Glomerular visceral epithelial cell (primary cell): Measurements from ENCODE around the gene TXNL4B.
A peak's percentile ranks its signal among the peaks of the same experiment; 100 is the strongest.
"Not testable (repeated sequence)": the region's sequence is repeated elsewhere in the genome, so short reads cannot be mapped to it uniquely, and the experiment has no call there.

ENCODE experiments used
- DNase-seq: peaks from one replicate; pipeline ENCODE4 v3.0.0-alpha.2; 2016; ENCODE audit errors: extremely low spot score

Gene TXNL4B

DNA sequence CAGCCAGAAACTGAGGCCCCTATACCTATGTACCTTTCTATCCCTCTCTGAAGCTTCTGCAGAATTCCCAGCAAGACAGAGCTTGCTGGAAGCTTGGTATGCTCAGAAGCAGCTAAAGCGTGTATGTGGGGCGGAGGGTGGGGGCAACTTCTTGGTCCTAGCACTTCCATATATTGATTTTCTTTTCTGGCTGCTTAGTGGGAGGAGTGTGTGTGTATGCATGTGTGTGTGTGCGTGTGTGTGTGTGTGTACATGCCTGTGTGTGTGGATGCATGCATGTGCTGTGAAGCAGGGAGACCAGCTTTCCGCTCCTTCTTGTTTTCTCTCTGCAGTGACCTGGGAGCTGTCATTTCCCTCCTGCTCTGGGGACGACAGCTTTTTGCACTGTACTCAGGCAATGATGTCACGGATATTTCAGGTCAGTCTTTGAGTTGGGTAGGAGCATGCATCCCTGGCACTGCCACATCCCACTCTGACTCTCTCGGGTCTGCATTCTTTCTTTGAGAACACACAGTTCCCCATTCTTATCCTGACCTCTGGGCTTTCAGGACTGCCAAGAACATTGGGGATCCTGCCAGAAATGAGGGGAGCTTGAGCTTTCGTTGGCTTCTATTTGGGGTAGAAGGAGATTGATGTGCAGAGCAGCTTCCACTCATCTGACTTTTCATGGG is 19.7 kb downstream of the TXNL4B start:
- DNase-seq = no peak

DNA sequence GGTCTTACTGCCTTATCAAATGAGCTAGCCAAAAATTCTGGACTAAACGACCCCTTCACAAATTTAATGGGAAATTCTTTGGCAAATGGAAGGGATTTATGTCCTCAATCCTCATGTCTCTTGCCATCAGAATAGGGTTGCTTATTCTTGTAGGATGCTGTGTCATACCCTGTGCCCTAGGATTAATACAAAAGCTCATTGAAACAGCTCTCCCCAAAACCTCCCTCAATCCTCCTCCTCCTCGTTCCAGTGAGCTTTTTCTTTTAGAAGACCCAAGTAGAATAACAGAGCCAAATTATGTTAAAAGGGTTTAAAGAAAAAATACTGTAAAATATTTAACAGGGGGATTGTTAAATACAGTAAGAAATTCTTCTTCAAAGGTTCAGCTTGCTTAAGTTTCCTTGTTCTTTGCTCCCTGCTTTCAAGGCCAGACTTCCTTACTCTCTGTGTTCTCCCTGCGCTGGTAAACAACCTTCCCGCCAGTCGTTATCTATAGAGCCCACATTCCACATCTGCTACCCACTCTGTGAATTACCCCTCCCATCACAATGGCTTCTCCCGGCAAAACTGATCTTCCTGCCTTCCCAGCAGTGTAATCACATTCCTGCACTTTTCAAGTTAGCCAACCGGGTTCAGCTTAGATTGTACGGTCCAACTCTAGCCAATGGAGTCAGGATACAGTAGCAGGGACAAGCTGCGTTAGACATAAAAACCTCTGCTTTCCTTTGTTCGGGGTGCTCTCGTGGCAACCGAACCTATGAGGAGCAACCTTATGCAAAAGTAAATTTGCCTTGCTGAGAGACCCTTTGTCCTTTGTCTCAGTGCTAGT is 20.7 kb downstream of the TXNL4B start:
- no peak for DNase-seq

DNA sequence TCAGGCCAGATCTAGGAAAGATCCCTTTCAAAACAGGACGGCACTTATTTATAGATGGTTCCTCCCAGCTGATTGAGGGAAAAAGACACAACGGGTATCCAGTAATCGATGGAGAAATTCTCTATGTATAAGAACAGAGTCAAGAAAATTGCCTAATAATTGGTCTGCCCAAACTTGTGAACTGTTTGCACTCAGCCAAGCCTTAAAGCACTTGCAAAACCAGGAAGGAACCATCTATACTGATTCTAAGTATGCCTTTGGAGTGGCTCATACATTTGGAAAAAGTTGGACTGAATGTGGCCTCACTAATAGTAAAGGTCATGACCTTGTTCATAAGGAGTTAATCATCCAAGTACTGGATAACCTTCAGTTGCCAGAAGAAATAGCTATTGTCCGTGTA is 24.5 kb downstream of the TXNL4B start:
- no peak for DNase-seq

DNA sequence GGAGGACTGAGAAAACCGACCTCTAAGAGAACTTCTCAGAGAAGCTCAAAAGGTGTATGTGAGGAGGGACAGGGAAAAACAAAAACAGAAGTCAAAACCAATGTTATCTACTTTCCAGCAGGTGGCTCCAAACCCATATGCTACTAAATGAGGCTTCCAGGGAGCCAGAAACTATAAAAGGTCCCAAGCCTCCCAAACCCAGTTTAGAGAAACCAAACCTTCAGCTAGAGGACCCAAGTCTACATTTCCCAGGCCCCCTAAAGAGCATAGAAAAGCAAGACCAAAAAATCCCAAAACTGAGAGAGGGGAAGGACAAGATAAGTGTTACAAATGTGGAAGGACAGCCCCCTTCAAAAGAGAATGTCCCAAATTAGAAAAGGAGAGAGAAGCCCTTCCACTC is 26.7 kb downstream of the TXNL4B start:
- DNase-seq = peak; percentile 37

DNA sequence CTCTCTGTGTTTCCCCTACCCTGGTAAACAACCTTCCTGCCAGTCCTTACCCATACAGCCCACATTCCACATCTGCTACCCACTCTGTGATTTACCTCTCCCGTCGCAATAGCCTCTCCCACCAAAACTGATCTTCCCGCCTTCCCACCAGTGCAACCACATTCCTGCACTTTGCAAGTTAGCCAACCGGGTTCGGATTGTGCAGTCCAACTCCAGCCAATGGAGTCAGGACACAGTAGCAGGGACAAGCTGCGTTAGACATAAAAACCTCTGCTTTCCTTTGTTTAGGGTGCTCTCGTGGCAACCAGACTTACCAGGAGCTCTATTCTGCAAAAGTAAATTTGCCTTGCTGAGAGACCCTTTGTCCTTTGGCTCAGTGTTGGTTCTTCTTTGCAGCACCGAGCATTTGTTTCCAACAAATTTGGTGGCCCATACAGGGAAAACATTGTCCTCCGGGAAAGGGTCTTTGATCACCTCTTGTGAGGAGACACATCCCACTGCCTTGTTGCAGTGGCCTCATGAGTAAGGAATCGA is 29.0 kb downstream of the TXNL4B start:
- DNase-seq = no peak

DNA sequence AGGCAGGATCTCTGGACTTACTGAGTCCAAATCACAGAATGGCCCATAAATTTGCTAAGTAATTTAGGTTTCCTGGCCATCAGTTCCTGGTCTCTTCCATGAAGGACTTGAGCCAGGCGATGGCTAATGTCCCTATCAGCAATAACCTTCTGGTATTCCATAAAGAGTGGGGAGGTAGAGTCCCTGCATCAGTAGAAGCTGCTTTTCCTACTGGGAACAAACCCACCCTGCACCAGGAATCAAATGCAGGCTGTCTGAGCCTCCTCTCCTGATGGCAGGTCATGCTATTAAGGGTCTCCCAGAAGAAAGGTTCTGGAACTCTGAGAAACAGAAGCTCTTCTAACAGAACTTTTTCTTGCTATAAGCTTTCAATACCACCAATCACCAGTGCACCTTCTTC is 31.9 kb downstream of the TXNL4B start:
- DNase-seq = no peak

DNA sequence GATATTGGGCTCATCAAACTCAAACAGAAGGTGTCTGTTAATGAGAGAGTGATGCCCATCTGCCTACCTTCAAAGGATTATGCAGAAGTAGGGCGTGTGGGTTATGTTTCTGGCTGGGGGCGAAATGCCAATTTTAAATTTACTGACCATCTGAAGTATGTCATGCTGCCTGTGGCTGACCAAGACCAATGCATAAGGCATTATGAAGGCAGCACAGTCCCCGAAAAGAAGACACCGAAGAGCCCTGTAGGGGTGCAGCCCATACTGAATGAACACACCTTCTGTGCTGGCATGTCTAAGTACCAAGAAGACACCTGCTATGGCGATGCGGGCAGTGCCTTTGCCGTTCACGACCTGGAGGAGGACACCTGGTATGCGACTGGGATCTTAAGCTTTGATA is 33.0 kb downstream of the TXNL4B start:
- DNase-seq = no peak

DNA sequence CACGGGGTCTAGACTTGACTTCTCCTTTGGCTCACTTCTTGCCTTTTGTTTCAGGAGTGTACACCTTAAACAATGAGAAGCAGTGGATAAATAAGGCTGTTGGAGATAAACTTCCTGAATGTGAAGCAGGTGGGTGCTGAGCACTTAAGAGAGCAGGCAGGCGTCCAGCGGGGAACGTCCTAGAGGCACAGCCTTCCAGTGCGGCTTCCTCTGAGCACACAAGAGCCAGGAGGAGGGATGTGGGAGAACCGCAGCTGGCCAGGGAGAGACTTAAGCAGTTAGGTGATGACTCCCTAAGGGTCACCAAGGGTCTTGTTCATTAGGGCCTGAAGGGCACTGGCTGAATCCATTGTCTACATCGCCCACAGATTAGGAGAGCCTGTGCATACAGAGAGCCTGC is 34.4 kb downstream of the TXNL4B start:
- not testable (repeated sequence) for DNase-seq

DNA sequence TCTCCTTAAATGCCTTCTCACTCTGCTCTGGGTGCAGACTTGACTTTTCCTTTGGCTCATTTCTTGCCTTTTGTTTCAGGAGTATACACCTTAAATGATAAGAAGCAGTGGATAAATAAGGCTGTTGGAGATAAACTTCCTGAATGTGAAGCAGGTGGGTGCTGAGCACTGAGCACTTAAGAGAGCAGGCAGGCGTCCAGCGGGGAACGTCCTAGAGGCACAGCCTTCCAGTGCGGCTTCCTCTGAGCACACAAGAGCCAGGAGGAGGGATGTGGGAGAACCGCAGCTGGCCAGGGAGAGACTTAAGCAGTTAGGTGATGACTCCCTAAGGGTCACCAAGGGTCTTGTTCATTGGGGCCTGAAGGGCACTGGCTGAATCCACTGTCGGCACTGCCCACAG is 36.1 kb downstream of the TXNL4B start:
- not testable (repeated sequence) for DNase-seq

DNA sequence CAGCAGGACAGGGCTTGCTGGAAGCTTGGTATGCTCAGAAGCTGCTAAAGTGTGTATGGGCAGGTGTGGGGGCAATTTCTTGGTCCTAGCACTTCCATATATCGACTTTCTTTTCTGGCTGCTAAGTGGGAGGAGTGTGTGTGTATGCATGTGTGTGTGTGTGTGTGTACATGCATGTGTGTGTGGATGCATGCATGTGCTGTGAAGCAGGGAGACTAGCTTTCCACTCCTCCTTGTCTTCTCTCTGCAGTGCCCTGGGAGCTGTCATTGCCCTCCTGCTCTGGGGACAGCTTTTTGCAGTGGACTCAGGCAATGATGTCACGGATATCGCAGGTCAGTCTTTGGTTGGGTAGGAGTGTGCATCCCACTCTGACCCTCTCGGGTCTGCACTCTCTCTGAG is 37.5 kb downstream of the TXNL4B start:
- DNase-seq = no peak

DNA sequence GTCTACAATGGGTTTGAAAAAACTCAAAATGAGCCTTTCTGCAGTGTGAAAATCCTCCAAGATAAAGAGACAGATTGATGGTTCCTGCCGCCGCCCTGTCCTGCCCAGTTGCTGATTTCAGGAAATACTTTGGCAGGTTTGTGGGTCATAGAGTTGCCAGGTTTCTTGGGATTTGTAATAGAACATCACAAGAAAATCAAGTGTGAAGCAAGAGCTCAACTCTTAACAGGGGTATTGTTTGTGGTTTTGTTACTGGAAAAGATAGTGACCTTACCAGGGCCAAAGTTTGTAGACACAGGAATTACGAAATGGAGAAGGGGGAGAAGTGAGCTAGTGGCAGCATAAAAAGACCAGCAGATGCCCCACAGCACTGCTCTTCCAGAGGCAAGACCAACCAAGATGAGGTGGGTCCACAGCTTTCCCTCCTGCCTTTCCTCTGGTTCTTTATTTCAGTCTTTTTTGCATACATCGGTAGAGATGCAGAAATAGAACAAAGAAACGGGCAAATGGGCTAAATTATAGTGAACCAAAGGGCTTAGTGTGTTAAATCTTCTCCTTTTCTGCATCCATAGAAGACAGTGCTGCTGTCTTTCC is 39.1 kb downstream of the TXNL4B start, which contains the start of gene HP:
HP (plus strand) TSS at position 252 of the 594 bp plus-strand sequence; CDS start at position 400, 148 bp downstream.
- not testable (repeated sequence) for DNase-seq

DNA sequence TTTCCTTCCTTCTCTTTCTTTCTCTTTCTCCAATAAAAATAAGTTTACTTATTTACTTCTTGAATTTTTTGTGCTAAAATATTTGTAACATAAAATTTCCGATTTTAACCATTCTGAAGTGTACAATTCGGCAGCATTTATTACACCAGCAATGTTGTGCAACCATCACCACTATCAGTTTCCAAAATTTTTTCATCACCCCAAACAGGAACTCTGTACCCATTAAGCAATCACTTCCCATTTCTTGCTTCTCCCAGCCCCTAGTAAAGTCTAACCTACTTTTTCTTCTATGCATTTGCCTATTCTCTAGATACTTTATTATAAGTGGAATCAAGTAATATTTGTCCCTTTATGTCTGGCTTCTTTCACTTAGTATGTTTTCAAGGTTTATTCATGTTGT is 41.6 kb downstream of the TXNL4B start:
- DNase-seq = no peak

DNA sequence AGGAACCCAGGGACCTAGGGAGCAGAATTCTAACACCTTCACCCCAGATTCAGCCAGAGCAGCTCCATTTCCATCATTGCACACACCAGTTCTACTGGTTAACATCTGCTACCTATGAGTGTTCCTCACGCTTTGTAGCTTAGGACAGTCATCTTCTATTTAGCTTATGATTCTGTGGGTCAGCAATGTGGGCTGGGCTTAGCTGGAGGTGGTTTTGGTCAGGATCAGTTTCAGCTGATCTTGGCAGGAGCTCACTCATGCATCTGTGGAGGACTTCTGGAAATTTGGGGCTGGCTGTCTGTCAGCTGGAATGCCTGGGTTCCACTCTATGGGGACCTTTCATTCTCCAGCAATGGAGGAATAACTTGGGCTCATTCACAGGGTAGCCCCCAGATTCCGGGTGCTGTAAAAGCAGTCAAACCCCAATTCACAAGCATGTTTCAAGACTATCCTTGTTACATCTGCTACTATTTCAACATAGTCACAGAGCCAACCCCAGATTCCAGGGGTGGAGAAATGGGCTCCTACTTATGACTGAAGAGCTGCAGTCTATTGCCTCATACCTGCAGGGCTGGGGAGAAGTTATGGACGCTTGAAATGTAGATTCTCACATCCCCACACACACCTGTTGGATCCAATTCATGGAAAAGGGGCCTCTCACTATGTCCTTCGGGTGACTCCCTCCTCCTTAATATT is 42.5 kb downstream of the TXNL4B start:
- DNase-seq = no peak

DNA sequence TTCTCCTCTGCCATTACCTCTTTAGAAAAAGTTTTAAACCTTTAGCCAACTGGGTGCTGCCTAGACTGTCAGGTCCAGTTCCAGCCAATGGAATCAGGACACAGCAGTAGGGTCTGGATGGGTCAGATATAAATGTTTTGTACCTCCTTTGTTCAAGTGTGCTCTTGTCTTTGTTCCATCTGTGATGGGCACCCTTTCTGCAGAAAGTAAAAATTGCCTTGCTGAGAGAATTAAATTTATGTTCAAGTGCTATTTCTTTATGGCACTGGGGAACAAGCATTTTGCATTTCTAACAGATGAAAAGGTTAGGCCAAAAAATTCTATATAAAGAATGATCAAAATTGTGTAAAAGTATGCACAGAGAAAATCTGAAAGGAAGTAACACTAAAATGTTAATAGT is 44.3 kb downstream of the TXNL4B start:
- no peak for DNase-seq

DNA sequence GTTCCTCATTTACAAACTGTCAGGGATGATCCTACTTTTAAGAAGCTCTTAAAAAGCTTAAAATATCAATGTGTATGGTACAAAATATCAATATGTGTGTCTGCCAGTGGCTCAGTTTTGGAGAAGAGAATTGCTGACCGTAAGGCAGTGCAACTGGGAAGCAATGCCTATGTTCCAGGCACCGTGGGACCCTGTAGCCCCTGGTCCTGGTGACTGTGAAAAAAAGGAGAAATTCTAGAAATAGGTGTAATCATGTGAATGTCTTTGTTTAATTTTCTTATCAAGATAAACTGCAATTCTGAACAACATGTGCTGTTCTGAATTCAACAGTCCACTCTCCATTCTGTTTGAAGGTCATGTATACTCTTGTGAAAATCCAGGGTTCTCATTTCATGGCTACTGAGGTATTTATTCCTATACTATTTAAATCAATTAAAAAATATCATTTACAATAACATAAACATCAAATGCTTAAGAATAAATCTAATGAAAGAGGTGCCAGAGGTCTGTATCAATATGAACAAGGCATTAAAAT is 48.5 kb downstream of the TXNL4B start:
- DNase-seq = no peak

DNA sequence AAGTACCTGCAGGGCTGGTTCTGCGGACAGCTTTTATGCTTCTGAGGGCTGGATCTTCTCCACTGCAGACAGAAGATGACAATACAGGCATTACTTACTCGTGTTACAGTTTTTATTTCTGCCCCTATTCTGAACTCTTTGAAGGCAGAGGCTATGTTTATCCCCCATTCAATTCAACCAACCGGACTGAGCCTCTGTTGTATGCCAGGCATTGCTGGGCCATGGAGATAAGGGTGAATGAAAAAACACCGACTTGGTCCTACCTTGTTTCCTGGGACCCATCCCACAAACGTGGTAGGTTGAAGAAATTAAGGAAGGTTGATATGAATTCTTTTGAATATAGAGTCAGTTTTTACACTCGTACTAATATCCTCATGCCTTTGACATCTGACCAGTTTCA is 49.1 kb downstream of the TXNL4B start:
- DNase-seq = no peak

DNA sequence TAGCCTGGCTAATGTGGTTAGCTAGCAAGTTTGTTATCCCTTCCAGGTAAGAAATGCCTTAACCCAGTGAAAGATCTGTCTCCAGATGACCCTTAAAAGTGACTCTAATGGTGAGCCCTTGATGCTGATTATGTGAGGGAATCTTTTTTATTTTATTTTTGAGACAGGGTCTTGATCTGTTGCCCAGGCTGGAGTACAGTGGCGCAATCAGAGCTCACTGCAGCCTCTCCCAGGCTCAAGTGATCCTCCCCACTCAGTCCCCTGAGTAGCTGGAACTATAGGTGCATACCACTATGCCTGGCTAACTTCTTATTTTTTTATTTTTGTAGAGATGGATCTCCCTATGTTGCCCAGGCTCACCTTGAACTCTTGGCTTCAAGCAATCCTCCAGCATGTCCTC is 49.9 kb downstream of the TXNL4B start:
- no peak for DNase-seq

DNA sequence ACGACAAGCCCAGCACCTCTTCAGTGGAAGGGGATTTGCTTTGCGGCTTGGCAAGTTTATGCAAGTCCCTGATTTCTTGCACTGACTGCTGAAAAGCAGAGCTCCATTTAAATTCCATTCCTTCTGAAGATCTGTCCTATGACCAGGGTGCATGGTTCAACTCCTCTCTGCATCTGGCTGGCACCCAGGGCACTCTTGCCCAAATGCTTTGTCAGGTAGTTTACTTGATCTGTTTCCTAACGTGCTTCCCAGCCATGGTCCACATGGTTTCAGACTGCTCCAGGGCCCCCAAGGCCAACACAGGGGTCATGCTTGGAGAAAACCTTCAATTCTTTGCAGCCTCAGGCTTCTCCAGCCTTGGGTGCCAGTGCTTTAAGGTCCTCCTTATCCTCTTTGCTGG is 50.4 kb downstream of the TXNL4B start:
- DNase-seq = no peak

DNA sequence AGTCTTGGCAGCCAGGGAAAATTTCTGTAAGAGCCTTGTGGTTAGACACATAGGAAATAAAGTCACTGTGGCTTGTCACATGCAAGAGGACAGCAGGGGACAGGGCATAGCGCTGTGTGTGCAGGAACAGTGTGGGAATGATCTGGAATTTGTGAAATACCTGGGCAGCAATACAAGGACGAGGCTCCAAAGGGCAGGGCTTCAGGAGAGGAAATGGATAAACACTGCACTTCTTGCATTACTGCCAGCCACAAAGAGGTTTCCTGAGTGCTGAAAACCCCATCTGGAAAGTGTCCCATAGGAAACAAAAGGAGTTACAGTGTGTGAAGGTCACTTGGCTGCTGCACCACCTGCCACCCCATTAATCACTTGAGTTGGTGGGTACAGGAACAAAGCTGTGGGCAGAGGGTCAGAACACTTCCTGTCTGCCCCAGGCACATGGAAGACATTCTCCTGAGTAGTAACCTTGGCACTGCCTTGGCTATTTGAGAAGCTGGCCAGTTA is 51.2 kb downstream of the TXNL4B start:
- no peak for DNase-seq

DNA sequence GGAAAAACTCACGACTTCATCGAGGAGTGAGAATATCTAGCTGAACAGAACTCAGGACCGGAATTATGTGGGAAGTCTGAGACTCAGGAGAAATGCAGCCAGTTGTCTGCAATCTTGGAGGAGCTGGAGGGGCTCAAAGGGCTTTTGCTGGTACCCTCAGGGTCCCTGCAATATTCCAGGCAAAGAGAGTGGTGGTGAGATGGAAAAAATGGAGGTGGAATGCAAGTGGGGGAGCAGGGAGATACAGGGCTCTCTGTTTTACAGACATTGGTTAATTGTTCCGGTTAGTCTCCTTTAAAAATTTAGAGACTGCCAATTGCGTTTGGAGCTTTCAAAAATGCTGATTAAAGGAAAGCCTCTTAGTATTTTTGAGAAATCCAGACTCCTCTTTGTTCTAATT is 57.3 kb downstream of the TXNL4B start:
- DNase-seq = no peak
